Muscle layer of colon (tissue), 2 donors: ENCODE results near the gene RBM28.

Experiments used
- H3K27ac ChIP-seq: one replicate; pipeline ENCODE4 v1.7.0; 2013; ENCODE audit warnings: low read depth, mild to moderate bottlenecking, low read length, moderate library complexity
- H3K27me3 ChIP-seq, 2 donors: one replicate each; pipeline ENCODE4 v1.7.0; 2013; ENCODE audit warnings: low read length in 2 of 2, mild to moderate bottlenecking in 2 of 2; ENCODE audit not compliant: insufficient read depth in 2 of 2, control insufficient read depth in 1 of 2
- H3K36me3 ChIP-seq: one replicate; pipeline ENCODE4 v1.7.0; 2013; ENCODE audit warnings: mild to moderate bottlenecking, low read length; ENCODE audit not compliant: insufficient read depth
- H3K4me1 ChIP-seq: one replicate; pipeline ENCODE4 v1.7.0; 2013; ENCODE audit warnings: mild to moderate bottlenecking, low read length; ENCODE audit not compliant: insufficient read depth
- H3K4me3 ChIP-seq, 2 donors: one replicate each; pipeline ENCODE4 v1.7.0; 2013; ENCODE audit warnings: low read length in 2 of 2, low read depth in 1 of 2, mild to moderate bottlenecking in 1 of 2, moderate library complexity in 1 of 2
- H3K9ac ChIP-seq: one replicate; pipeline ENCODE4 v1.7.0; 2013; ENCODE audit warnings: low read length
- H3K9me3 ChIP-seq: one replicate; pipeline ENCODE4 v1.7.0; 2013; ENCODE audit warnings: mild to moderate bottlenecking, low read length
- donor health status: abdominal sarcoma.
- donor health status: Adenocarcinoma of cecum.

The RBM28 gene

GRCh38 chr7:128265156-128265905 is 78.4 kb downstream of the RBM28 start:
- no peak overlapping the region for H3K9ac ChIP-seq
- H3K4me3 ChIP-seq = no peak overlapping the region
- H3K9me3 ChIP-seq = no peaks in the 10 kb centered on the region
- H3K27ac ChIP-seq = no peak overlapping the region
- H3K27me3 ChIP-seq = no peaks in the 10 kb centered on the region
- H3K36me3 ChIP-seq = no peaks in the 10 kb centered on the region
- peaks cover 23% of the 10 kb centered on the region for H3K4me1 ChIP-seq

GRCh38 chr7:128264477-128264876 is 79.2 kb downstream of the RBM28 start:
- Histone ChIP-seq H3K4me1 (peaks cover 23% of the 10 kb centered on the region), H3K27me3 (no peaks in the 10 kb centered on the region), H3K27ac (no peak overlapping the region), H3K4me3 (no peak overlapping the region), H3K9ac (no peak overlapping the region), H3K9me3 (no peaks in the 10 kb centered on the region), H3K36me3 (no peaks in the 10 kb centered on the region)

- Histone ChIP-seq H3K9me3 (no peaks in the 10 kb centered on the region), H3K36me3 (no peaks in the 10 kb centered on the region), H3K27ac (no peak overlapping the region), H3K27me3 (no peaks in the 10 kb centered on the region), H3K4me3 (no peak overlapping the region), H3K4me1 (peaks cover 23% of the 10 kb centered on the region), H3K9ac (no peak overlapping the region)
These were observed 80.3 kb downstream of the RBM28 start for GRCh38 chr7:128263420-128263819.

- Histone ChIP-seq H3K9ac (no peak overlapping the region), H3K4me3 (no peak overlapping the region), H3K36me3 (no peaks in the 10 kb centered on the region), H3K27me3 (no peaks in the 10 kb centered on the region), H3K27ac (no peak overlapping the region), H3K9me3 (no peaks in the 10 kb centered on the region), H3K4me1 (peaks cover 16% of the 10 kb centered on the region)
These were observed 81.3 kb downstream of the RBM28 start for GRCh38 chr7:128262273-128263028.

GRCh38 chr7:128260069-128260795 is 83.5 kb downstream of the RBM28 start:
- H3K9ac ChIP-seq = no peak overlapping the region
- no peaks in the 10 kb centered on the region for H3K4me1 ChIP-seq
- H3K27me3 ChIP-seq = peaks cover 0 to 3% of the 10 kb centered on the region in 2 donors
- H3K4me3 ChIP-seq = no peak overlapping the region
- no peak overlapping the region for H3K27ac ChIP-seq
- H3K9me3 ChIP-seq = no peaks in the 10 kb centered on the region
- H3K36me3 ChIP-seq = no peaks in the 10 kb centered on the region

GRCh38 chr7:128259131-128260061 is 84.3 kb downstream of the RBM28 start:
- H3K4me1 ChIP-seq = no peaks in the 10 kb centered on the region
- no peak overlapping the region for H3K4me3 ChIP-seq
- H3K9me3 ChIP-seq = no peaks in the 10 kb centered on the region
- no peak overlapping the region for H3K9ac ChIP-seq
- peaks cover 0 to 3% of the 10 kb centered on the region in 2 donors for H3K27me3 ChIP-seq
- no peak overlapping the region for H3K27ac ChIP-seq
- H3K36me3 ChIP-seq = no peaks in the 10 kb centered on the region

- Histone ChIP-seq H3K4me3 (no peak overlapping the region), H3K27ac (no peak overlapping the region), H3K9me3 (no peaks in the 10 kb centered on the region), H3K27me3 (peaks cover 0 to 3% of the 10 kb centered on the region in 2 donors), H3K4me1 (no peaks in the 10 kb centered on the region), H3K36me3 (no peaks in the 10 kb centered on the region), H3K9ac (no peak overlapping the region)
These were observed 86.2 kb downstream of the RBM28 start for GRCh38 chr7:128257458-128257857.

- Histone ChIP-seq H3K27ac (no peak overlapping the region), H3K4me3 (no peak overlapping the region), H3K9ac (no peak overlapping the region), H3K4me1 (no peaks in the 10 kb centered on the region), H3K27me3 (peaks cover 0 to 3% of the 10 kb centered on the region in 2 donors), H3K36me3 (no peaks in the 10 kb centered on the region), H3K9me3 (no peaks in the 10 kb centered on the region)
These were observed 88.4 kb downstream of the RBM28 start for GRCh38 chr7:128255271-128255670.

- H3K4me1 ChIP-seq = no peaks in the 10 kb centered on the region
- no peaks in the 10 kb centered on the region for H3K36me3 ChIP-seq
- no peak overlapping the region for H3K27ac ChIP-seq
- no peaks in the 10 kb centered on the region for H3K9me3 ChIP-seq
- H3K27me3 ChIP-seq = peaks cover 0 to 3% of the 10 kb centered on the region in 2 donors
- H3K4me3 ChIP-seq = no peak overlapping the region
- H3K9ac ChIP-seq = no peak overlapping the region
These were observed 89.2 kb downstream of the RBM28 start for GRCh38 chr7:128254470-128254869.

- Histone ChIP-seq H3K27me3 (peaks cover 0 to 3% of the 10 kb centered on the region in 2 donors), H3K9me3 (no peaks in the 10 kb centered on the region), H3K4me1 (no peaks in the 10 kb centered on the region), H3K9ac (no peak overlapping the region), H3K4me3 (no peak overlapping the region), H3K27ac (no peak overlapping the region), H3K36me3 (no peaks in the 10 kb centered on the region)
These were observed 90.0 kb downstream of the RBM28 start for GRCh38 chr7:128253701-128254100.
